Measurements from ENCODE around the gene ADAM15. TPM values are rescaled to one million over a fixed set of nuclear protein-coding genes. Genes with fewer than 3 reads are reported as not detected.

Gene ADAM15
- total and polyA plus RNA-seq, 2 of the 8 experiments (the other 6 are each of a cell fraction or from before 2014, with no cell fraction given) = 32.9 to 37.6 TPM

- WGBS, 2 experiments (ENCODE audit: extremely low coverage in 1 of 2, insufficient coverage in 1 of 2, insufficient read length in 1 of 2, insufficient replicate concordance in 2 of 2, low coverage in 1 of 2, low lambda C conversion rate in 2 of 2, missing lambda C conversion rate in 1 of 2) = 87% methylated on average over 8 of the region's 8 CpGs; no CpG with 5 or more reads in 1 of the 2 experiments
- CTCF ChIA-PET (ENCODE audit: partially characterized antibody) = interaction anchor here (1.0 to 33.9 kb wide), 6 partner anchors 2 to 106 kb away, joined by 3 to 907 read pairs (median 88); partner anchors contain the start of genes ADAM15, EFNA3, EFNA4 and KRTCAP2
- peaks cover 0 to 12% (median 4%) of the 10 kb centered on the region in 4 experiments; a peak in 5 of 8 replicates for H3K36me3 ChIP-seq (ENCODE audit: control insufficient read depth in 2 of 4, insufficient read depth in 4 of 4, low read length in 3 of 4)
- H3K9me3 ChIP-seq (ENCODE audit: insufficient read depth in 2 of 2, low read depth in 1 of 2, low read length in 1 of 2) = no peaks in the 10 kb centered on the region
- no peak overlapping the region for H2AK5ac ChIP-seq (ENCODE audit: low read depth, low read length)
- H3K23ac ChIP-seq (ENCODE audit: insufficient read length) = no peak overlapping the region
- DNase-seq (ENCODE audit: low read depth in 1 of 2, low spot score in 2 of 2) (no peak), FAIRE-seq (no peak)
- H4K8ac ChIP-seq (ENCODE audit: extremely low read depth, insufficient read depth, low read length) = no peak overlapping the region
- H4K20me1 ChIP-seq (replicated peaks in 1 of 2; ENCODE audit: control insufficient read depth in 1 of 2, insufficient read depth in 2 of 2, low read length in 2 of 2) = peaks cover 10 to 20% of the 10 kb centered on the region in 2 experiments
- no peak overlapping the region for H3K14ac ChIP-seq (ENCODE audit: insufficient read length)
- H2BK20ac ChIP-seq (ENCODE audit: low read length) = no peak overlapping the region
- H3K18ac ChIP-seq (ENCODE audit: extremely low read depth, low read length) = no peak overlapping the region
- H2BK120ac ChIP-seq (replicated peaks; ENCODE audit: low read depth, low read length) = no peak overlapping the region
- no peak overlapping the region for H3K4ac ChIP-seq (replicated peaks; ENCODE audit: insufficient read length, low read depth, low read length)
- no peak overlapping the region for H2BK15ac ChIP-seq (ENCODE audit: low read length)
- H4K5ac ChIP-seq (ENCODE audit: insufficient read length, low read depth, low read length) = no peak overlapping the region
- no peak overlapping the region for H2AFZ ChIP-seq (ENCODE audit: low read length)
- H3K4me3 ChIP-seq (ENCODE audit: extremely low read depth in 1 of 4, insufficient read depth in 2 of 4, low read depth in 3 of 4, low read length in 4 of 4) = no peak overlapping the region
- peaks cover 26% of the 10 kb centered on the region for H3K23me2 ChIP-seq (ENCODE audit: low read depth, low read length)
- H2BK12ac ChIP-seq (ENCODE audit: low read depth, low read length) = no peak overlapping the region
- H3K4me2 ChIP-seq (ENCODE audit: insufficient read depth in 1 of 2, low read depth in 2 of 2, low read length in 2 of 2) = no peak overlapping the region
- H4K91ac ChIP-seq (replicated peaks; ENCODE audit: insufficient read length, low read length) = no peak overlapping the region
- H3K9ac ChIP-seq (replicated peaks in 1 of 4; ENCODE audit: extremely low read depth in 1 of 4, low read depth in 3 of 4, low read length in 3 of 4) = no peak overlapping the region
- H3K56ac ChIP-seq (replicated peaks; ENCODE audit: insufficient read length, low read depth, low read length) = no peak overlapping the region
- peaks cover 0 to 7% (median 4%) of the 10 kb centered on the region in 4 experiments; a peak in 3 of 7 replicates for H3K27me3 ChIP-seq (replicated peaks in 1 of 4; ENCODE audit: control insufficient read depth in 3 of 4, extremely low read depth in 1 of 4, insufficient read depth in 3 of 4, low read length in 3 of 4)
- H3K4me1 ChIP-seq (replicated peaks in 1 of 4; ENCODE audit: control insufficient read depth in 3 of 4, insufficient read depth in 4 of 4, low read length in 3 of 4) = peaks cover 0 to 34% (median 18%) of the 10 kb centered on the region in 4 experiments; a peak in 6 of 7 replicates
- POLR2A ChIA-PET (ENCODE audit: partially characterized antibody) = interaction anchor here (1.6 to 1.7 kb wide), 2 partner anchors 9 to 48 kb away, joined by 3 to 5 read pairs; no protein-coding TSS in a partner anchor
- H2BK5ac ChIP-seq (ENCODE audit: low read depth, low read length) = no peak overlapping the region
- no peak overlapping the region for H3K27ac ChIP-seq (ENCODE audit: low read depth, low read length)
- no peaks in the 10 kb centered on the region for H3K79me1 ChIP-seq (ENCODE audit: low read depth, low read length)
- H3K79me2 ChIP-seq (ENCODE audit: control insufficient read depth in 1 of 2, insufficient read depth in 2 of 2, low read length in 2 of 2) = peaks cover 0 to 15% of the 10 kb centered on the region in 2 experiments; a peak in 2 of 4 replicates
- TF ChIP-seq CBX8 (IDR thresholded peaks at IDR 0.05; ENCODE audit: borderline replicate concordance, low read depth, low read length) = no peak
- no peak for TF ChIP-seq ASH2L (IDR thresholded peaks at IDR 0.05; ENCODE audit: low read length)
- TF ChIP-seq SIN3A (conservative IDR thresholded peaks at IDR 0.05 in 1 of 2, IDR thresholded peaks at IDR 0.05 in 1 of 2; ENCODE audit: low read depth in 1 of 2, low read length in 2 of 2) = no peak
- no peak for TF ChIP-seq SP2 (IDR thresholded peaks at IDR 0.05; ENCODE audit: low read length)
- no peak for TF ChIP-seq EZH2 (IDR thresholded peaks at IDR 0.05; ENCODE audit: low read depth, low read length, severe bottlenecking)
- no peak for TF ChIP-seq RXRA (IDR thresholded peaks at IDR 0.05; ENCODE audit: insufficient read depth, low read depth, low read length)
- TF ChIP-seq HDAC2 (IDR thresholded peaks at IDR 0.05; ENCODE audit: borderline replicate concordance in 1 of 2, low read depth in 2 of 2, low read length in 2 of 2) = no peak
- TF ChIP-seq TEAD4 (IDR thresholded peaks at IDR 0.05; ENCODE audit: low read depth, low read length) = no peak
- TF ChIP-seq POLR2A (IDR thresholded peaks at IDR 0.05; ENCODE audit: control extremely low read depth in 1 of 2, low read depth in 2 of 2, low read length in 2 of 2) = no peak
- no peak for TF ChIP-seq HDAC6 (IDR thresholded peaks at IDR 0.05; ENCODE audit: low read depth, low read length)
- no peak for TF ChIP-seq GTF2F1 (IDR thresholded peaks at IDR 0.05; ENCODE audit: borderline replicate concordance, low read depth, low read length)
- no peak for TF ChIP-seq BACH1 (IDR thresholded peaks at IDR 0.05; ENCODE audit: low read length)
- TF ChIP-seq YY1 (IDR thresholded peaks at IDR 0.05; ENCODE audit: low read depth, low read length) = no peak
- TF ChIP-seq BCL11A (IDR thresholded peaks at IDR 0.05; ENCODE audit: low read depth in 2 of 2, low read length in 2 of 2) = no peak
- TF ChIP-seq TBP (IDR thresholded peaks at IDR 0.05; ENCODE audit: low read depth, low read length) = no peak
Observed at GRCh38 chr1:155066777-155067176, 15.7 kb downstream of the ADAM15 start.

Measured in H1 (cell line).